NCI-H82 (cell line): ENCODE data around the gene PKIG.
A peak's percentile ranks its signal among the peaks of the same experiment; 100 is the strongest.
"Not testable (repeated sequence)": the region's sequence is repeated elsewhere in the genome, so short reads cannot be mapped to it uniquely, and the experiment has no call there.

Experiments
- DNase-seq: peaks from one replicate; lab custom pipeline; 2025; lab: John Stamatoyannopoulos, UW

The PKIG gene

GRCh38 chr20:44572551-44573500 lies 9.6 kb upstream of the PKIG start:
- no peak for DNase-seq

- DNase-seq, result no peak
These were observed 8.9 kb upstream of the PKIG start for GRCh38 chr20:44573501-44573869.

- DNase-seq, result no peak
These were observed 8.0 kb upstream of the PKIG start for GRCh38 chr20:44574372-44574771.

GRCh38 chr20:44576297-44576696 lies 6.1 kb upstream of the PKIG start:
- peak; percentile 9 for DNase-seq

- DNase-seq, result no peak
These were observed 2.9 kb upstream of the PKIG start for GRCh38 chr20:44579313-44580081.

- DNase-seq, result no peak
These were observed 1.7 kb upstream of the PKIG start for GRCh38 chr20:44580581-44581268.

GRCh38 chr20:44581515-44581914 lies 864 bp upstream of the PKIG start:
- DNase-seq, result no peak

- no peak for DNase-seq
These were observed 778 bp downstream of the PKIG start for GRCh38 chr20:44583157-44583556.

GRCh38 chr20:44584162-44584561 lies 1.8 kb downstream of the PKIG start:
- DNase-seq, result no peak

GRCh38 chr20:44585057-44585963 lies 2.9 kb downstream of the PKIG start:
- no peak for DNase-seq

- no peak for DNase-seq
These were observed 4.0 kb downstream of the PKIG start for GRCh38 chr20:44586289-44586911.

- no peak for DNase-seq
These were observed 4.9 kb downstream of the PKIG start for GRCh38 chr20:44587035-44587980.

GRCh38 chr20:44588321-44588720 lies 5.9 kb downstream of the PKIG start:
- not testable (repeated sequence) for DNase-seq

GRCh38 chr20:44589537-44589936 lies 7.2 kb downstream of the PKIG start:
- DNase-seq, result no peak

- DNase-seq, result no peak
These were observed 8.8 kb downstream of the PKIG start for GRCh38 chr20:44590980-44591778.

- DNase-seq, result no peak
These were observed 10.0 kb downstream of the PKIG start for GRCh38 chr20:44592366-44592765.

GRCh38 chr20:44593751-44594150 lies 11.4 kb downstream of the PKIG start:
- DNase-seq, result no peak

- DNase-seq, result no peak
These were observed 12.4 kb downstream of the PKIG start for GRCh38 chr20:44594730-44595129.

GRCh38 chr20:44596010-44596409 lies 13.6 kb downstream of the PKIG start:
- DNase-seq, result no peak
